AG09319 (cell line): Measurements from ENCODE around the gene FAM83D.

Experiments used
- DNase-seq: peaks from one replicate; pipeline ENCODE4 v3.0.0-alpha.2; 2010; ENCODE audit warnings: low read depth; ENCODE audit errors: extremely low read depth
- CTCF ChIP-seq: IDR thresholded peaks from 2 replicates; pipeline ENCODE4 v1.5.1; 2011; ENCODE audit warnings: low read depth, mild to moderate bottlenecking, inconsistent platforms, low read length, moderate library complexity

Gene FAM83D

GRCh38 chr20:38968090-38968489 is 41.9 kb downstream of the FAM83D start:
- no peak for TF ChIP-seq CTCF
- DNase-seq: no peak

GRCh38 chr20:38969708-38970107 is 43.5 kb downstream of the FAM83D start:
- TF ChIP-seq CTCF: no peak
- DNase-seq: no peak

- no peak for DNase-seq
- no peak for TF ChIP-seq CTCF
Measured at GRCh38 chr20:38970302-38970701, 44.1 kb downstream of the FAM83D start.

GRCh38 chr20:38973107-38973506 is 46.9 kb downstream of the FAM83D start:
- TF ChIP-seq CTCF: no peak
- DNase-seq: no peak

GRCh38 chr20:38973645-38974044 is 47.4 kb downstream of the FAM83D start:
- DNase-seq: no peak
- TF ChIP-seq CTCF: no peak

GRCh38 chr20:38975539-38976120 is 49.4 kb downstream of the FAM83D start:
- no peak for TF ChIP-seq CTCF
- no peak for DNase-seq

- no peak for DNase-seq
- TF ChIP-seq CTCF: no peak
Measured at GRCh38 chr20:38979434-38979833, 53.2 kb downstream of the FAM83D start.
